ENCODE data around the gene RCL1. TPM values are rescaled to one million over a fixed set of nuclear protein-coding genes. Genes with fewer than 3 reads are reported as not detected.

RCL1 gene
- total RNA-seq, 5 donors from 2014 or later (not counting 1 experiment from before 2014, with no cell fraction given) = 22.0 to 38.7 (median 24.2) TPM

- Histone ChIP-seq H3K4me1 (ENCODE audit: control insufficient read depth in 1 of 2, extremely low read depth in 1 of 2, insufficient read depth in 2 of 2, low read length in 2 of 2) (no peaks in the 10 kb centered on the region), H3K27ac (ENCODE audit: low read length) (no peak overlapping the region), H3K9me3 (no peaks in the 10 kb centered on the region), H3K27me3 (replicated peaks in 1 of 2; ENCODE audit: control insufficient read depth in 2 of 2, extremely low read depth in 1 of 2, insufficient read depth in 2 of 2, low read length in 1 of 2) (no peaks in the 10 kb centered on the region), H3K4me3 (ENCODE audit: control insufficient read depth in 1 of 2, extremely low read depth in 1 of 2, low read length in 1 of 2) (no peak overlapping the region), H3K36me3 (ENCODE audit: control insufficient read depth in 2 of 2, extremely low read depth in 1 of 2, insufficient read depth in 1 of 2, low read length in 1 of 2) (peaks cover 0 to 18% of the 10 kb centered on the region in 2 donors)
- CTCF ChIA-PET = no interaction called here
- H3K27ac Mint-ChIP-seq = no peak overlapping the region
- no peak for ATAC-seq (replicated peaks in 1 of 4)
- peaks cover 62% of the 10 kb centered on the region for H3K36me3 Mint-ChIP-seq
- 100% methylated on average over 4 of the region's 6 CpGs for WGBS (ENCODE audit: insufficient coverage)
- H3K9me3 Mint-ChIP-seq = peaks cover 0 to 3% (median 0%) of the 10 kb centered on the region in 3 donors
- no peak overlapping the region for H3K4me3 Mint-ChIP-seq
- no peaks in the 10 kb centered on the region for H3K27me3 Mint-ChIP-seq
- no peak for DNase-seq
- POLR2A ChIA-PET = no interaction called here
- peaks cover 0 to 3% (median 3%) of the 10 kb centered on the region in 3 donors for H3K4me1 Mint-ChIP-seq
Observed at GRCh38 chr9:4859035-4859434, 66.3 kb downstream of the RCL1 start.

GRCh38 chr9:4860383-4860782, 67.6 kb downstream of the RCL1 start:
- 75% methylated on average over 2 of the region's 2 CpGs for WGBS (ENCODE audit: insufficient coverage)
- H3K27ac Mint-ChIP-seq = no peak overlapping the region
- no peaks in the 10 kb centered on the region for H3K9me3 ChIP-seq
- ATAC-seq (replicated peaks in 1 of 4) (no peak), DNase-seq (no peak)
- H3K4me1 ChIP-seq (ENCODE audit: control insufficient read depth in 1 of 2, extremely low read depth in 1 of 2, insufficient read depth in 2 of 2, low read length in 2 of 2) = no peaks in the 10 kb centered on the region
- H3K36me3 ChIP-seq (ENCODE audit: control insufficient read depth in 2 of 2, extremely low read depth in 1 of 2, insufficient read depth in 1 of 2, low read length in 1 of 2) = peaks cover 0 to 20% of the 10 kb centered on the region in 2 donors
- CTCF ChIA-PET = interaction anchor here in 1 of 2 donors (0.7 kb wide), 1 partner anchor 65 kb away, joined by 3 read pairs; no protein-coding TSS in a partner anchor
- H3K36me3 Mint-ChIP-seq = peaks cover 63% of the 10 kb centered on the region
- H3K27me3 Mint-ChIP-seq = no peaks in the 10 kb centered on the region
- no peak overlapping the region for H3K27ac ChIP-seq (ENCODE audit: low read length)
- H3K9me3 Mint-ChIP-seq = peaks cover 0 to 3% (median 0%) of the 10 kb centered on the region in 3 donors
- no peak overlapping the region for H3K4me3 ChIP-seq (ENCODE audit: control insufficient read depth in 1 of 2, extremely low read depth in 1 of 2, low read length in 1 of 2)
- peaks cover 0 to 5% (median 3%) of the 10 kb centered on the region in 3 donors for H3K4me1 Mint-ChIP-seq
- no peaks in the 10 kb centered on the region for H3K27me3 ChIP-seq (replicated peaks in 1 of 2; ENCODE audit: control insufficient read depth in 2 of 2, extremely low read depth in 1 of 2, insufficient read depth in 2 of 2, low read length in 1 of 2)
- no peak overlapping the region for H3K4me3 Mint-ChIP-seq
- POLR2A ChIA-PET = no interaction called here

DNA sequence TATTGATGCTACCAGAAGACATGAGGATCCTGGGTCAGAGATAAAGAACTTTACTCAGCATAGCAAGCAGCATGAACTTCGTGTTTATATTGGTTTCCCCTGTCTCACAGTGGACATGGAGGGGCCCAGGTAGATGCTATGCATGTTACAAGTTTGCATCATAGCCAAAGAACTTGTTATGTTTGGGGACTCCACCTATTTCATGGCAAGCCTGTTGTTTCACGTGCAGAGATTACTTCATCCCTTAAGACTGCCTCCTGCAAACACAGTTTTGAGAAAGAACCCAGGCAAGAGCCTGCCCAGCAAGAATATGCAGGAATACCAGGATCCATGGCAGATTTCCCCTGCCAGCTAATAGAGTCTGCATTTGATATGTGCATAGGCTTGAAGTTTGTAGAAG, 68.4 kb downstream of the RCL1 start:
- CTCF ChIA-PET = interaction anchor here in 1 of 2 donors (0.6 kb wide), 2 partner anchors 33 to 75 kb away, joined by 3 read pairs; no protein-coding TSS in a partner anchor
- no peak overlapping the region for H3K27ac ChIP-seq (ENCODE audit: low read length)

DNA sequence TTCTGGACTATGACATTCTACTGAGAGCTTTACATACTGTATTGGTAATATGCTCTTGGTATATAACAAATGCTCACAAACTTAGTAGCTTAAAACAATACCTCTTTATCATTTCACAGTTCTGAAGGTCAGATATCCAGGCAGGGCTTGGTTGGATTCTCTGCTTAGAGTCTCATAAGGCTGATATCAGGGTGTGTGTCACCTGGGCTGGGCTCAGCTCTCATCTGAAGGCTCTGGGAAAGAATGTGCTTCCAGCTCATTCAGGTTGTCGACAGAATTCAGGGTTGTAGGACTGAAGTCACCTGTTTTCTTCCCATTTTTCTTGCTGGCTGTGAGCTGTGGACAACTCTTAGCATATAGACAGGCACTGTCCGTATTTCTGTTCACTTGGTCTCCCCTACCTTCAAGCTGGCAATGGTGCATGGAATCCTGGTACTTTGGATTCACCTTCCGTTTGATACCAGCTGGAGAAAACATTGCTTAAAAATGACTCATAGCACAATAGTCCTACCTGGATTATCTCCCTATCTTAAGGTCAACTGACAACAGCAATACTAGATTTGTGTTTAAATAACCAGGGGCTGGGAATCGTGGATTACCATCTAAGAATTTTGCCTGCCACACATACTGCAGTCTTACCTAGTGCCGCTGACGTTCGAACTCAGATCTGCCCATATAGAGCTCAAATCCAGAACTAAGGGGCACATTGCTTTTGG, 69.2 kb downstream of the RCL1 start:
- no peak overlapping the region for H3K4me3 ChIP-seq (ENCODE audit: control insufficient read depth in 1 of 2, extremely low read depth in 1 of 2, low read length in 1 of 2)
- no peaks in the 10 kb centered on the region for H3K27me3 ChIP-seq (replicated peaks in 1 of 2; ENCODE audit: control insufficient read depth in 2 of 2, extremely low read depth in 1 of 2, insufficient read depth in 2 of 2, low read length in 1 of 2)
- no peaks in the 10 kb centered on the region for H3K4me1 ChIP-seq (ENCODE audit: control insufficient read depth in 1 of 2, extremely low read depth in 1 of 2, insufficient read depth in 2 of 2, low read length in 2 of 2)
- WGBS (ENCODE audit: insufficient coverage) = 100% methylated on average over 3 of the region's 7 CpGs
- no peaks in the 10 kb centered on the region for H3K9me3 ChIP-seq
- peaks cover 0 to 17% of the 10 kb centered on the region in 2 donors for H3K36me3 ChIP-seq (ENCODE audit: control insufficient read depth in 2 of 2, extremely low read depth in 1 of 2, insufficient read depth in 1 of 2, low read length in 1 of 2)
- ATAC-seq (replicated peaks in 1 of 4) = no peak
- H3K4me3 Mint-ChIP-seq = no peak overlapping the region
- H3K27ac Mint-ChIP-seq = no peak overlapping the region
- no peak for DNase-seq
- H3K4me1 Mint-ChIP-seq = peaks cover 0 to 9% (median 0%) of the 10 kb centered on the region in 3 donors
- CTCF ChIA-PET = interaction anchor here in 1 of 2 donors (0.6 kb wide), 2 partner anchors 34 to 74 kb away, joined by 3 read pairs; no protein-coding TSS in a partner anchor
- H3K27me3 Mint-ChIP-seq = no peaks in the 10 kb centered on the region
- no peak overlapping the region for H3K27ac ChIP-seq (ENCODE audit: low read length)
- peaks cover 51% of the 10 kb centered on the region for H3K36me3 Mint-ChIP-seq
- H3K9me3 Mint-ChIP-seq = peaks cover 0 to 3% (median 0%) of the 10 kb centered on the region in 3 donors
- POLR2A ChIA-PET = no interaction called here

More for the DNA sequence above, 68.4 kb downstream of the RCL1 start:
- H3K4me1 ChIP-seq (ENCODE audit: control insufficient read depth in 1 of 2, extremely low read depth in 1 of 2, insufficient read depth in 2 of 2, low read length in 2 of 2) = no peaks in the 10 kb centered on the region
- DNase-seq (no peak), ATAC-seq (replicated peaks in 1 of 4) (no peak)
- H3K4me1 Mint-ChIP-seq = peaks cover 0 to 9% (median 3%) of the 10 kb centered on the region in 3 donors
- WGBS (ENCODE audit: insufficient coverage) = no CpG with 5 or more reads among the region's 2 CpGs
- no peaks in the 10 kb centered on the region for H3K9me3 ChIP-seq
- H3K36me3 ChIP-seq (ENCODE audit: control insufficient read depth in 2 of 2, extremely low read depth in 1 of 2, insufficient read depth in 1 of 2, low read length in 1 of 2) = peaks cover 0 to 20% of the 10 kb centered on the region in 2 donors
- no peak overlapping the region for H3K27ac Mint-ChIP-seq
- no peaks in the 10 kb centered on the region for H3K27me3 ChIP-seq (replicated peaks in 1 of 2; ENCODE audit: control insufficient read depth in 2 of 2, extremely low read depth in 1 of 2, insufficient read depth in 2 of 2, low read length in 1 of 2)
- POLR2A ChIA-PET = no interaction called here
- no peak overlapping the region for H3K4me3 ChIP-seq (ENCODE audit: control insufficient read depth in 1 of 2, extremely low read depth in 1 of 2, low read length in 1 of 2)
- H3K27me3 Mint-ChIP-seq = no peaks in the 10 kb centered on the region
- no peak overlapping the region for H3K4me3 Mint-ChIP-seq
- peaks cover 0 to 3% (median 0%) of the 10 kb centered on the region in 3 donors for H3K9me3 Mint-ChIP-seq
- H3K36me3 Mint-ChIP-seq = peaks cover 56% of the 10 kb centered on the region

GRCh38 chr9:4862506-4863250, 69.9 kb downstream of the RCL1 start:
- H3K4me1 ChIP-seq (ENCODE audit: control insufficient read depth in 1 of 2, extremely low read depth in 1 of 2, insufficient read depth in 2 of 2, low read length in 2 of 2) = no peaks in the 10 kb centered on the region
- peaks cover 0 to 17% of the 10 kb centered on the region in 2 donors for H3K36me3 ChIP-seq (ENCODE audit: control insufficient read depth in 2 of 2, extremely low read depth in 1 of 2, insufficient read depth in 1 of 2, low read length in 1 of 2)
- Mint-ChIP-seq H3K4me1 (peaks cover 0 to 9% (median 0%) of the 10 kb centered on the region in 3 donors), H3K27ac (no peak overlapping the region), H3K4me3 (no peak overlapping the region), H3K27me3 (no peaks in the 10 kb centered on the region), H3K9me3 (no peaks in the 10 kb centered on the region), H3K36me3 (peaks cover 46% of the 10 kb centered on the region)
- H3K4me3 ChIP-seq (ENCODE audit: control insufficient read depth in 1 of 2, extremely low read depth in 1 of 2, low read length in 1 of 2) = no peak overlapping the region
- no peak for ATAC-seq (replicated peaks in 1 of 4)
- ChIA-PET CTCF (interaction anchor here in 1 of 2 donors (0.6 kb wide), 1 partner anchor 18 kb away, joined by 3 read pairs; no protein-coding TSS in a partner anchor), POLR2A (no interaction called here)
- no peak overlapping the region for H3K27ac ChIP-seq (ENCODE audit: low read length)
- no peaks in the 10 kb centered on the region for H3K9me3 ChIP-seq
- no peaks in the 10 kb centered on the region for H3K27me3 ChIP-seq (replicated peaks in 1 of 2; ENCODE audit: control insufficient read depth in 2 of 2, extremely low read depth in 1 of 2, insufficient read depth in 2 of 2, low read length in 1 of 2)
- no peak for DNase-seq
- WGBS (ENCODE audit: insufficient coverage) = 86% methylated on average over 1 of the region's 6 CpGs

- ChIA-PET CTCF (interaction anchor here in 1 of 2 donors (0.6 kb wide), 1 partner anchor 125 kb away, joined by 3 read pairs; no protein-coding TSS in a partner anchor), POLR2A (no interaction called here)
- H3K36me3 ChIP-seq (ENCODE audit: control insufficient read depth in 2 of 2, extremely low read depth in 1 of 2, insufficient read depth in 1 of 2, low read length in 1 of 2) = peaks cover 0 to 17% of the 10 kb centered on the region in 2 donors
- Mint-ChIP-seq H3K4me3 (no peak overlapping the region), H3K4me1 (peaks cover 0 to 9% (median 0%) of the 10 kb centered on the region in 3 donors), H3K36me3 (peaks cover 37% of the 10 kb centered on the region), H3K9me3 (no peaks in the 10 kb centered on the region), H3K27me3 (no peaks in the 10 kb centered on the region), H3K27ac (no peak overlapping the region)
- 100% methylated on average over 8 of the region's 11 CpGs for WGBS (ENCODE audit: insufficient coverage)
- no peak overlapping the region for H3K27ac ChIP-seq (ENCODE audit: low read length)
- no peaks in the 10 kb centered on the region for H3K4me1 ChIP-seq (ENCODE audit: control insufficient read depth in 1 of 2, extremely low read depth in 1 of 2, insufficient read depth in 2 of 2, low read length in 2 of 2)
- DNase-seq (no peak), ATAC-seq (replicated peaks in 1 of 4) (no peak)
- no peaks in the 10 kb centered on the region for H3K27me3 ChIP-seq (replicated peaks in 1 of 2; ENCODE audit: control insufficient read depth in 2 of 2, extremely low read depth in 1 of 2, insufficient read depth in 2 of 2, low read length in 1 of 2)
- H3K9me3 ChIP-seq = no peaks in the 10 kb centered on the region
- no peak overlapping the region for H3K4me3 ChIP-seq (ENCODE audit: control insufficient read depth in 1 of 2, extremely low read depth in 1 of 2, low read length in 1 of 2)
Observed at GRCh38 chr9:4864234-4864661, 71.5 kb downstream of the RCL1 start.
